ENCODE data around the gene ECI1.

GRCh38 chr16:2191446-2191706, 60.0 kb downstream of the ECI1 start:
- TF ChIP-seq CTCF (conservative IDR thresholded peaks at IDR 0.05; ENCODE audit: low read depth in 2 of 2) (no peak), REST (IDR thresholded peaks at IDR 0.05; ENCODE audit: unreplicated experiment) (no peak)

Data from GM23338 (cell line).